MM.1S (cell line): ENCODE measurements around the gene HS3ST2.
"Not testable (repeated sequence)": the region's sequence is repeated elsewhere in the genome, so short reads cannot be mapped to it uniquely, and the experiment has no call there.

Source experiments
- DNase-seq: peaks from one replicate; pipeline ENCODE4 v3.0.0-alpha.2; 2015
- H2AFZ ChIP-seq: fragments of 300-600 bp; sonication (generic); 2 replicates; pipeline ENCODE4 v1.6.0; 2016; ENCODE audit warnings: antibody characterized with exemption, low read length
- H3F3A ChIP-seq: fragments of 300-600 bp; sonication (generic); 2 replicates; pipeline ENCODE4 v1.6.1; 2016; ENCODE audit warnings: mild to moderate bottlenecking, antibody characterized with exemption, low read length, moderate library complexity, mixed read lengths; ENCODE audit not compliant: insufficient read depth
- H3K27ac ChIP-seq: fragments of 300-600 bp; sonication (generic); 2 replicates; pipeline ENCODE4 v1.5.1; 2016; ENCODE audit warnings: mild to moderate bottlenecking, low read length
- H3K27me3 ChIP-seq: fragments of 300-600 bp; sonication (generic); replicated peaks from 2 replicates; pipeline ENCODE4 v1.6.0; 2016; ENCODE audit warnings: low read length; ENCODE audit not compliant: insufficient read depth
- H3K36me3 ChIP-seq: fragments of 300-600 bp; sonication (generic); replicated peaks from 2 replicates; pipeline ENCODE4 v1.6.1; 2016; ENCODE audit warnings: mild to moderate bottlenecking, low read length, mixed read lengths; ENCODE audit not compliant: insufficient read depth
- H3K4me1 ChIP-seq: fragments of 300-600 bp; sonication (generic); 2 replicates; pipeline ENCODE4 v1.6.1; 2016; ENCODE audit warnings: low read length, mixed read lengths
- H3K4me2 ChIP-seq: fragments of 300-600 bp; sonication (generic); 2 replicates; pipeline ENCODE4 v1.6.0; 2016; ENCODE audit warnings: low read depth, low read length
- H3K4me3 ChIP-seq: fragments of 300-600 bp; sonication (generic); 2 replicates; pipeline ENCODE4 v1.5.1; 2016; ENCODE audit warnings: low read length, mixed read lengths
- H3K79me2 ChIP-seq: fragments of 300-600 bp; sonication (generic); 2 replicates; pipeline ENCODE4 v1.6.1; 2016; ENCODE audit warnings: mixed run types, low read length, mixed read lengths
- H3K9ac ChIP-seq: fragments of 300-600 bp; sonication (generic); 2 replicates; pipeline ENCODE4 v1.6.1; 2016; ENCODE audit warnings: low read length, mixed read lengths
- H3K9me2 ChIP-seq: fragments of 300-600 bp; sonication (generic); replicated peaks from 2 replicates; pipeline ENCODE4 v1.6.1; 2016; ENCODE audit warnings: mild to moderate bottlenecking, low read length, mixed read lengths; ENCODE audit not compliant: insufficient read depth
- H3K9me3 ChIP-seq: fragments of 300-600 bp; sonication (generic); replicated peaks from 2 replicates; pipeline ENCODE4 v1.6.1; 2016; ENCODE audit warnings: mild to moderate bottlenecking, low read length, mixed read lengths; ENCODE audit not compliant: insufficient read depth
- H4K20me1 ChIP-seq: fragments of 300-600 bp; sonication (generic); 2 replicates; pipeline ENCODE4 v1.6.1; 2016; ENCODE audit warnings: mild to moderate bottlenecking, low read length, moderate library complexity, mixed read lengths; ENCODE audit not compliant: insufficient read depth
- CTCF ChIP-seq: fragments of 300-600 bp; sonication (generic); IDR thresholded peaks from 2 replicates; pipeline ENCODE4 v1.5.1; 2016; ENCODE audit warnings: antibody characterized with exemption, low read length, mixed read lengths
- EZH2 ChIP-seq: fragments of 300-600 bp; sonication (generic); optimal IDR thresholded peaks from 2 replicates; pipeline ENCODE3; 2017; ENCODE audit warnings: low read depth, mild to moderate bottlenecking, antibody characterized with exemption, low read length, mixed read lengths
- EZH2phosphoT487 ChIP-seq: fragments of 300-600 bp; sonication (generic); IDR thresholded peaks from 2 replicates; pipeline ENCODE4 v1.6.1; 2018; ENCODE audit warnings: antibody characterized with exemption, low read length

HS3ST2 gene

GRCh38 chr16:22938647-22939046 lies 124.7 kb downstream of the HS3ST2 start:
- Histone ChIP-seq H2AFZ (no peak overlapping the region), H3F3A (no peaks in the 10 kb centered on the region), H3K36me3 (no peaks in the 10 kb centered on the region), H3K27ac (no peak overlapping the region), H3K9me3 (no peaks in the 10 kb centered on the region), H3K9me2 (no peaks in the 10 kb centered on the region), H3K4me3 (no peak overlapping the region), H3K27me3 (no peaks in the 10 kb centered on the region), H3K9ac (no peak overlapping the region), H3K4me1 (no peaks in the 10 kb centered on the region), H4K20me1 (no peaks in the 10 kb centered on the region), H3K79me2 (no peaks in the 10 kb centered on the region), H3K4me2 (no peak overlapping the region)
- DNase-seq, result no peak
- TF ChIP-seq EZH2 (no peak), EZH2phosphoT487 (no peak), CTCF (no peak)

- not testable (repeated sequence) for H3K36me3 ChIP-seq, H3K4me1 ChIP-seq, H3K27me3 ChIP-seq, H4K20me1 ChIP-seq, H3K9me3 ChIP-seq, H3K79me2 ChIP-seq, H3K9me2 ChIP-seq, H3K9ac ChIP-seq, H3K4me3 ChIP-seq, H3F3A ChIP-seq, DNase-seq, H3K4me2 ChIP-seq, H3K27ac ChIP-seq, H2AFZ ChIP-seq
Measured at GRCh38 chr16:22939744-22940363, 125.9 kb downstream of the HS3ST2 start.

GRCh38 chr16:22941970-22942501 lies 128.1 kb downstream of the HS3ST2 start:
- Histone ChIP-seq H3K4me3 (no peak overlapping the region), H3K9me3 (no peaks in the 10 kb centered on the region), H3K9me2 (no peaks in the 10 kb centered on the region), H3K4me2 (no peak overlapping the region), H2AFZ (no peak overlapping the region), H4K20me1 (no peaks in the 10 kb centered on the region), H3K36me3 (no peaks in the 10 kb centered on the region), H3K27ac (no peak overlapping the region), H3F3A (no peaks in the 10 kb centered on the region), H3K4me1 (no peaks in the 10 kb centered on the region), H3K9ac (no peak overlapping the region), H3K79me2 (no peaks in the 10 kb centered on the region), H3K27me3 (no peaks in the 10 kb centered on the region)
- no peak for DNase-seq
- TF ChIP-seq EZH2 (no peak), CTCF (no peak), EZH2phosphoT487 (no peak)

GRCh38 chr16:22942811-22943210 lies 128.8 kb downstream of the HS3ST2 start:
- H3K9ac ChIP-seq, result no peak overlapping the region
- no peaks in the 10 kb centered on the region for H3K9me3 ChIP-seq
- TF ChIP-seq EZH2phosphoT487 (no peak), CTCF (no peak), EZH2 (no peak)

More at GRCh38 chr16:22942811-22943210, 128.8 kb downstream of the HS3ST2 start:
- Histone ChIP-seq H3K27ac (no peak overlapping the region), H3K27me3 (no peaks in the 10 kb centered on the region), H3K79me2 (no peaks in the 10 kb centered on the region), H2AFZ (no peak overlapping the region), H4K20me1 (no peaks in the 10 kb centered on the region), H3K4me2 (no peak overlapping the region), H3K4me1 (no peaks in the 10 kb centered on the region), H3K4me3 (no peak overlapping the region), H3K36me3 (no peaks in the 10 kb centered on the region), H3F3A (no peaks in the 10 kb centered on the region), H3K9me2 (no peaks in the 10 kb centered on the region)
- no peak for DNase-seq
